Stimulated activated CD8-positive, alpha-beta memory T cell treated with anti-CD3 and anti-CD28 coated beads, Interleukin-12 subunit alpha, Interleukin-12 subunit beta, amount 100 ng/mL, for 24 hours (primary cell): ENCODE measurements around the gene CHRNA1.
"Not testable (repeated sequence)": the region's sequence is repeated elsewhere in the genome, so short reads cannot be mapped to it uniquely, and the experiment has no call there.

Source experiments
- DNase-seq: peaks from one replicate; pipeline ENCODE4 v3.0.0-alpha.2; 2020; ENCODE audit errors: extremely low read depth

CHRNA1 gene

GRCh38 chr2:174717916-174718315 lies 46.4 kb downstream of the CHRNA1 start:
- no peak for DNase-seq

DNA sequence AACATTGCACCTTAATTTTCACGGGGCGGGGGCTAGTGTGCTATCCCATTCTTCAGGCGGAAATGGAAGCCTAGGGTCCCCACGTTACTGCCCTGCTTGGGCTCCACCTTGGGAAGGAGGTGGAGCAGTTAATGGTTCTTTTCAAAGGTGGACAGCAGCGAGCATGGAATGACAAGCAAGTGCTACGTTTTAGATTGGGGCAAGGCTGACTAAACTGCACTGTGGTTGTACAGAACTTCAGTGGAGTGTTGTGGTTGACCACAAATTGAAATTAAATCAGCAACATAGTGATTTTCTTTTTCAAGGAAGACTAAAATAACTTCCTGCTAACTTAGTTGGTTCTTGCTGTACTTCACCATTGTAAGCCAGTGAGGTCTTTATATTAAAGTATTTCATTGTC lies 47.0 kb downstream of the CHRNA1 start:
- no peak for DNase-seq

GRCh38 chr2:174716785-174717184 lies 47.5 kb downstream of the CHRNA1 start:
- no peak for DNase-seq

DNA sequence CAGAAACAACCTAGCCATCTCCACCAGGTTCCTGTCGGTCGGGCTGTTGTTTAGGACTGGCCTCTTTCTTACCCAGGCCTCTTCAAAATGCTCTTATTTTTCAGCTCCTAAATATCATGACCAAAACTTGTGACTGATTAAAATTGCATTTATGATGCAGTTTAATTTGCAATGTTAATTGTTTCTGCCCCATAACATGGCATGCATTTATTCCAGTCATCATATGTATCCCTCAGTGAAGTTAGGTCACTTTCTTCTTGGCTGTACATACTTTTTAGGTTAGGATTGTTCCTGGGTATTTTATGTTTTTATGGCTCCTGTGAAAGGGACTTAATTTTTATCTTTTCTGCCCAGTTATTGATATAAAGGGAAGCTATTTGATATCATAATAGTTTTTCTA lies 50.6 kb downstream of the CHRNA1 start:
- DNase-seq: no peak

GRCh38 chr2:174711206-174711605 lies 53.1 kb downstream of the CHRNA1 start:
- no peak for DNase-seq

DNA sequence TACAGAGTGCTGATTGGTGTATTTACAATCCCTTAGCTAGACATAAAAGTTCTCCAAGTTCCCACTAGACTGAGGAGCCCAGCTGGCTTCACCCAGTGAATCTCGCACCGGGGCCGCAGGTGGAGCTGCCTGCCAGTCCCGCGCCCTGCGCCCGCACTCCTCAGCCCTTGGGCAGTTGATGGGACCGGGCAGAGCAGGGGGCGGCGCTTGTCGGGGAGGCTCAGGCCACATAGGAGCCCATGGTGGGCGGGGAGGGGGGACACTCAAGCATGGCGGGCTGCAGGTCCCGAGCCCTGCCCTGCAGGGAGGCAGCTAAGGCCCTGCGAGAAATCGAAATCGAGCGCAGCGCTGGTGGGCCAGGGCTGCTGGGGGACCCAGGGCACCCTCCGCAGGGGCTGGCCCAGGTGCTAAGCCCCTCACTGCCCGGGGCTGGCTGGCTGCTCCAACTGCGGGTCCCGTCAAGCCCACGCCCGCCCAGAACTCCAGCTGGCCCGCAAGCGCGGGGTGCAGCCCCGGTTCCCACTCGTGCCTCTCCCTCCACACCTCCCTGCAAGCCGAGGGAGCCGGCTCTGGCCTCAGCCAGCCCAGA lies 54.8 kb downstream of the CHRNA1 start:
- DNase-seq: not testable (repeated sequence)

- DNase-seq: no peak
Measured at GRCh38 chr2:174708713-174709112, 55.6 kb downstream of the CHRNA1 start.

- no peak for DNase-seq
Measured at GRCh38 chr2:174705321-174705720, 59.0 kb downstream of the CHRNA1 start.

DNA sequence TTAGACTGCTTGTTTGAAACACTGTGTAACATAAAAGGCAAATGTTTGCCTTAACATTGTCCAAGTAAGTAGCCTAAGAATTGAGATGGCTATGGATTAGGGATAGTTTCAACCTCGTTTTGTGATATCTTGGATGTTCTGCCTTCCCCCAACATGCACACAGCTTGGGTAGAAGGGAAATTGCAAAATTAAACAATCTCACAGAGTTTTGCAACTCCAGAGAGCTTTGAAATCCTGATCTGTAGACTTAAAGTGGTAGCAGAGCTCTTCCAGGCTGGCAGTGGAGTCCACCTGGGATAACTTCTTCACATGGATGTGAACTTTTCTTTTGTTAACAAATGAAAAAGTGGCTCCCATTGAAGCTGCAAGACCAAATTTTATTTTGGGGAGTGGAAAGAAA lies 59.6 kb downstream of the CHRNA1 start:
- no peak for DNase-seq

DNA sequence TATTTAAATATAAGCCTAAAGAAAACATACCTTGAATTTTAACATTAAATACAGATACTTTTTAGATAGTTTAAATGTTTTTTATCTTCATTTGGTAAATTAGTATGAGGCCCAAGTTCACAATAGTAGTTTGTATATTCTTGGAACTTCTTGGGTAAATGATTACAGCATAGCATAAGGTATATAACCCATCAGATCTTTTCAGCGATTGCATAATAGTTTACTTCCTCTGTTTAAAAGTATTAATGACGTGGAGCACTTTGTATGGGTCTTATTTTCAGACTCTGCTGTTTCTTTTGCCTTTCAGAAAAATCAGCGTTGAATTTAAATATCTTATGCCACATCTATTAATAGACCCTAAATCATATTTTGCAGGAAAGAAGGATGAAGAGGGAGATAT lies 60.2 kb downstream of the CHRNA1 start:
- DNase-seq: no peak

DNA sequence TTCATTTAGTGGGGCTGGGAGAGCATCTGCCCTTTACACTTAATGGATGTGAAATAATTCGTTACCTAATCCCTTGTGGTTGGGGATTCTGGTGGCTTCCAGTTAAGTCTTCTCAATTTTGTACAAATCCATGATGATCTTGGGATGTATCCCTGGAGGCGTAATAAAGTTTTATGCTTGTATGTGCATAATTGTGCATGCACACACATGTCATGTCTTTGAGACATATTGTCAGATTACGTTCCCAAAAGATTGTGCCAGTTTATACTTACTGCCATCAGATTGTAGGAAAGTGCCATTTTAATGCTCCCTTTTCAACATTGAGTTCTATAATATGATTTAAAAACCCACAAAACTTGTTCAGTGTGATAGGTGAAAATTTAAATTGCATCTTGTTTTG lies 60.8 kb downstream of the CHRNA1 start:
- no peak for DNase-seq

DNA sequence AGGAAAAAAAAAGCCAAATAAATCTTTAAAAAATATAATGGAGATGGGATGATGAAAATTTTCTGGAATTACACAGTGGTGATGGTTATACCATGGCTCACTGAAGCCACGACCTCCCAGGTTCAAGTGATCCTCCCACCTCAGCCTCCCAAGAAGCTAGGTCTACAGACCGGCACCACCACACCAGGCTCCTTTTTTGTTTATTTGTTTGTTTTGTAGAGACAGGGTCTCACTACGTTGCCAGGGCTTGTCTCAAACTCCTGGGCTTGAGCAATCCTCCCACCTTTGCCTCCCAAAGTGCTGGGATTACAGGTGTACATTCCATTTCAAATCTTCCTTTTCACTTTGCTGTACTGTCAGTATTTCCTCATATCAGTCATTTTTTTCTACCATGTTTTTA lies 61.7 kb downstream of the CHRNA1 start:
- DNase-seq: no peak

GRCh38 chr2:174699993-174700766 lies 64.1 kb downstream of the CHRNA1 start:
- no peak for DNase-seq
